IPS DF 19.7 (cell line): ENCODE measurements around the gene ACTG1.

Source experiments
- DNase-seq: peaks from one replicate; pipeline ENCODE4 v3.0.0-alpha.2; 2013; ENCODE audit warnings: low read depth, low spot score

Gene ACTG1

GRCh38 chr17:81512562-81513371 lies at the start of gene ACTG1:
Gene ACTG1 (minus strand): TSS chr17:81512799. CDS start chr17:81512354, 445 bp downstream.
- DNase-seq = no peak

- DNase-seq = no peak
These were observed 48.9 kb upstream of the ACTG1 start for GRCh38 chr17:81561494-81561885.

GRCh38 chr17:81558941-81559806 lies 46.6 kb upstream of the ACTG1 start:
- DNase-seq = no peak

GRCh38 chr17:81558115-81558468 lies 45.5 kb upstream of the ACTG1 start:
- DNase-seq = no peak

GRCh38 chr17:81557276-81558114 lies 44.9 kb upstream of the ACTG1 start:
- no peak for DNase-seq

GRCh38 chr17:81556863-81557262 lies 44.3 kb upstream of the ACTG1 start:
- no peak for DNase-seq

GRCh38 chr17:81556175-81556691 lies 43.6 kb upstream of the ACTG1 start:
- no peak for DNase-seq

- no peak for DNase-seq
These were observed 41.1 kb upstream of the ACTG1 start for GRCh38 chr17:81553616-81554181.

- peak; percentile 78 for DNase-seq
These were observed 40.5 kb upstream of the ACTG1 start for GRCh38 chr17:81553018-81553615.

- no peak for DNase-seq
These were observed 39.8 kb upstream of the ACTG1 start, which contains the start of gene FAAP100 for GRCh38 chr17:81552244-81553017. Gene FAAP100 (minus strand): TSS chr17:81552353. CDS start chr17:81552330, 23 bp downstream.

- DNase-seq = no peak
These were observed 39.1 kb upstream of the ACTG1 start for GRCh38 chr17:81551458-81552243.

GRCh38 chr17:81550830-81551457 lies 38.3 kb upstream of the ACTG1 start:
- no peak for DNase-seq

- no peak for DNase-seq
These were observed 37.7 kb upstream of the ACTG1 start for GRCh38 chr17:81550285-81550684.

- no peak for DNase-seq
These were observed 37.2 kb upstream of the ACTG1 start for GRCh38 chr17:81549826-81550225.

GRCh38 chr17:81549031-81549557 lies 36.5 kb upstream of the ACTG1 start:
- no peak for DNase-seq

- DNase-seq = no peak
These were observed 35.0 kb upstream of the ACTG1 start for GRCh38 chr17:81547614-81547982.

GRCh38 chr17:81546906-81547613 lies 34.5 kb upstream of the ACTG1 start:
- no peak for DNase-seq
